Gastroesophageal sphincter (tissue), 3 donors: Measurements from ENCODE around the gene TAS1R1.

Experiments used
- POLR2A ChIP-seq, 2 donors: fragments of 450-650 bp; IDR thresholded peaks; one replicate each; pipeline ENCODE4 v1.6.1; 2017; ENCODE audit warnings: antibody characterized with exemption in 2 of 2, mild to moderate bottlenecking in 2 of 2, moderate library complexity in 1 of 2
- POLR2AphosphoS5 ChIP-seq: sonication (generic); formaldehyde crosslinking; IDR thresholded peaks from one replicate; pipeline ENCODE4 v1.6.1; 2017; ENCODE audit warnings: antibody characterized with exemption
- TF ChIP-seq, protein P1 (sequence below), 4 experiments: fragments of 200-600 bp in 2 of 4; fragments of 450-650 bp in 2 of 4; sonication (generic) in 1 of 4; IDR thresholded peaks; one replicate each; pipeline ENCODE4 v1.5.1; 2017 to 2019; ENCODE audit warnings: antibody characterized with exemption in 4 of 4, mild to moderate bottlenecking in 2 of 4, moderate library complexity in 2 of 4

DNA sequence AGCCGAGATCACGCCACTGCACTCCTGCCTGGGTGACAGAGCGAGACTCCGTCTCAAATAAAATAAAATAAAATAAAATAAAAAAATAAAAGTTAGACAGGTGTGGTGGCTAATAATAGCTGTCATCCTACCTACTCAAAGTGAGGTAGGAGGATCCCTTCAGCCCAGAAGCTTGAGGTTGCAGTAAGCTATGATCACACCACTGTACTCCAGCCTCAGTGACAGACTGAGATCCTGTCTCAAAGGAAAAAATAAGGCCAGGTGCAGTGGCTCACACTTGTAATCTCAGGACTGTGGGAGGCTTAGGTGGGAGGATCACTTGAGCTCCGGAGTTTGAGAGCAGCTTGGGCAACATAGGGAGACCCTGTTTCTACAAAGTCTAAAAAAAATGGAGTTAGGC, 18.8 kb upstream of the TAS1R1 start:
- TF ChIP-seq, protein P1, sequence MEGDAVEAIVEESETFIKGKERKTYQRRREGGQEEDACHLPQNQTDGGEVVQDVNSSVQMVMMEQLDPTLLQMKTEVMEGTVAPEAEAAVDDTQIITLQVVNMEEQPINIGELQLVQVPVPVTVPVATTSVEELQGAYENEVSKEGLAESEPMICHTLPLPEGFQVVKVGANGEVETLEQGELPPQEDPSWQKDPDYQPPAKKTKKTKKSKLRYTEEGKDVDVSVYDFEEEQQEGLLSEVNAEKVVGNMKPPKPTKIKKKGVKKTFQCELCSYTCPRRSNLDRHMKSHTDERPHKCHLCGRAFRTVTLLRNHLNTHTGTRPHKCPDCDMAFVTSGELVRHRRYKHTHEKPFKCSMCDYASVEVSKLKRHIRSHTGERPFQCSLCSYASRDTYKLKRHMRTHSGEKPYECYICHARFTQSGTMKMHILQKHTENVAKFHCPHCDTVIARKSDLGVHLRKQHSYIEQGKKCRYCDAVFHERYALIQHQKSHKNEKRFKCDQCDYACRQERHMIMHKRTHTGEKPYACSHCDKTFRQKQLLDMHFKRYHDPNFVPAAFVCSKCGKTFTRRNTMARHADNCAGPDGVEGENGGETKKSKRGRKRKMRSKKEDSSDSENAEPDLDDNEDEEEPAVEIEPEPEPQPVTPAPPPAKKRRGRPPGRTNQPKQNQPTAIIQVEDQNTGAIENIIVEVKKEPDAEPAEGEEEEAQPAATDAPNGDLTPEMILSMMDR (IDR thresholded peaks at IDR 0.05), result no peak
- no peak for TF ChIP-seq POLR2A (IDR thresholded peaks at IDR 0.05)
- no peak for TF ChIP-seq POLR2AphosphoS5
